GM19438 (cell line): ENCODE data around the gene JAM3.
"Not testable (repeated sequence)": the region's sequence is repeated elsewhere in the genome, so short reads cannot be mapped to it uniquely, and the experiment has no call there.

ENCODE experiments used
- ATAC-seq: cut with Tn5 transposase; IDR thresholded peaks from one replicate; pipeline ENCODE4 v1.9.1; 2021; ENCODE audit warnings: low read depth; ENCODE audit not compliant: unreplicated experiment

JAM3 gene

GRCh38 chr11:134060316-134060715, 8.6 kb upstream of the JAM3 start:
- ATAC-seq = no peak

GRCh38 chr11:134062265-134063123, 6.4 kb upstream of the JAM3 start:
- ATAC-seq = no peak

- no peak for ATAC-seq
These were observed 5.8 kb upstream of the JAM3 start for GRCh38 chr11:134063124-134063495.

- no peak for ATAC-seq
These were observed 4.7 kb upstream of the JAM3 start for GRCh38 chr11:134063991-134064747.

- ATAC-seq = no peak
These were observed 3.5 kb upstream of the JAM3 start for GRCh38 chr11:134065381-134065780.

GRCh38 chr11:134066943-134067885, 1.7 kb upstream of the JAM3 start:
- no peak for ATAC-seq

GRCh38 chr11:134069426-134070341, 812 bp downstream of the JAM3 start:
- ATAC-seq = peak; percentile 4

- ATAC-seq = no peak
These were observed 1.5 kb downstream of the JAM3 start for GRCh38 chr11:134070342-134070845.

GRCh38 chr11:134071306-134071705, 2.4 kb downstream of the JAM3 start:
- no peak for ATAC-seq

GRCh38 chr11:134071766-134072402, 3.0 kb downstream of the JAM3 start:
- ATAC-seq = no peak

- ATAC-seq = peak; percentile 70
These were observed 4.0 kb downstream of the JAM3 start for GRCh38 chr11:134072844-134073243.

GRCh38 chr11:134074346-134074745, 5.5 kb downstream of the JAM3 start:
- no peak for ATAC-seq

GRCh38 chr11:134074766-134075165, 5.9 kb downstream of the JAM3 start:
- ATAC-seq = no peak

- ATAC-seq = no peak
These were observed 10.4 kb downstream of the JAM3 start for GRCh38 chr11:134079317-134079716.

- ATAC-seq = not testable (repeated sequence)
These were observed 12.4 kb downstream of the JAM3 start for GRCh38 chr11:134081258-134081657.

- ATAC-seq = no peak
These were observed 14.1 kb downstream of the JAM3 start for GRCh38 chr11:134082990-134083389.

- ATAC-seq = no peak
These were observed 17.5 kb downstream of the JAM3 start for GRCh38 chr11:134086376-134086775.

GRCh38 chr11:134092006-134092405, 23.1 kb downstream of the JAM3 start:
- not testable (repeated sequence) for ATAC-seq

- ATAC-seq = no peak
These were observed 28.3 kb downstream of the JAM3 start for GRCh38 chr11:134097166-134097565.
